SU-DHL-6 (cell line): ENCODE results near the gene MYO1H.

Experiments used
- EZH2phosphoT487 ChIP-seq: fragments of 200-600 bp; sonication (generic), shearing (Covaris generic); conservative IDR thresholded peaks from 2 replicates; pipeline ENCODE4 v1.6.1; 2018; ENCODE audit warnings: mild to moderate bottlenecking, antibody characterized with exemption, low read length, moderate library complexity, mixed read lengths
- TF ChIP-seq, protein P1 (sequence below): fragments of 200-600 bp; sonication (generic); IDR thresholded peaks from one replicate; pipeline ENCODE4 v1.5.1; 2017; ENCODE audit warnings: antibody characterized with exemption, mild to moderate bottlenecking, low read length, moderate library complexity; ENCODE audit not compliant: insufficient read depth, poor library complexity, severe bottlenecking

GRCh38 chr12:109443794-109444193 lies 96.1 kb downstream of the MYO1H start:
- TF ChIP-seq, protein P1, sequence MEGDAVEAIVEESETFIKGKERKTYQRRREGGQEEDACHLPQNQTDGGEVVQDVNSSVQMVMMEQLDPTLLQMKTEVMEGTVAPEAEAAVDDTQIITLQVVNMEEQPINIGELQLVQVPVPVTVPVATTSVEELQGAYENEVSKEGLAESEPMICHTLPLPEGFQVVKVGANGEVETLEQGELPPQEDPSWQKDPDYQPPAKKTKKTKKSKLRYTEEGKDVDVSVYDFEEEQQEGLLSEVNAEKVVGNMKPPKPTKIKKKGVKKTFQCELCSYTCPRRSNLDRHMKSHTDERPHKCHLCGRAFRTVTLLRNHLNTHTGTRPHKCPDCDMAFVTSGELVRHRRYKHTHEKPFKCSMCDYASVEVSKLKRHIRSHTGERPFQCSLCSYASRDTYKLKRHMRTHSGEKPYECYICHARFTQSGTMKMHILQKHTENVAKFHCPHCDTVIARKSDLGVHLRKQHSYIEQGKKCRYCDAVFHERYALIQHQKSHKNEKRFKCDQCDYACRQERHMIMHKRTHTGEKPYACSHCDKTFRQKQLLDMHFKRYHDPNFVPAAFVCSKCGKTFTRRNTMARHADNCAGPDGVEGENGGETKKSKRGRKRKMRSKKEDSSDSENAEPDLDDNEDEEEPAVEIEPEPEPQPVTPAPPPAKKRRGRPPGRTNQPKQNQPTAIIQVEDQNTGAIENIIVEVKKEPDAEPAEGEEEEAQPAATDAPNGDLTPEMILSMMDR = no peak
- no peak for TF ChIP-seq EZH2phosphoT487
